GM10248 (cell line): ENCODE results near the gene STK10.

ENCODE experiments used
- CTCF ChIA-PET: fragments of 300-600 bp; sonication (Branson Sonifier 250); formaldehyde crosslinking; extraction: SDS; loops from one replicate; lab custom pipeline; 2021; ENCODE audit warnings: antibody characterized with exemption; lab: Yijun Ruan, JAX
- POLR2A ChIA-PET: fragments of 350-650 bp; sonication (Branson Sonifier 250); formaldehyde crosslinking; extraction: SDS; loops from one replicate; lab custom pipeline; 2020; ENCODE audit warnings: antibody characterized with exemption; lab: Yijun Ruan, JAX
- DNase-seq: peaks from one replicate; pipeline ENCODE4 v3.0.0; 2012; ENCODE audit errors: extremely low spot score
- TF ChIP-seq, protein P1 (sequence below): IDR thresholded peaks from 2 replicates; pipeline ENCODE4 v1.5.1; 2012; ENCODE audit warnings: mild to moderate bottlenecking, low read depth; ENCODE audit errors: extremely low read depth, missing control alignments, control extremely low read depth

The STK10 gene

DNA sequence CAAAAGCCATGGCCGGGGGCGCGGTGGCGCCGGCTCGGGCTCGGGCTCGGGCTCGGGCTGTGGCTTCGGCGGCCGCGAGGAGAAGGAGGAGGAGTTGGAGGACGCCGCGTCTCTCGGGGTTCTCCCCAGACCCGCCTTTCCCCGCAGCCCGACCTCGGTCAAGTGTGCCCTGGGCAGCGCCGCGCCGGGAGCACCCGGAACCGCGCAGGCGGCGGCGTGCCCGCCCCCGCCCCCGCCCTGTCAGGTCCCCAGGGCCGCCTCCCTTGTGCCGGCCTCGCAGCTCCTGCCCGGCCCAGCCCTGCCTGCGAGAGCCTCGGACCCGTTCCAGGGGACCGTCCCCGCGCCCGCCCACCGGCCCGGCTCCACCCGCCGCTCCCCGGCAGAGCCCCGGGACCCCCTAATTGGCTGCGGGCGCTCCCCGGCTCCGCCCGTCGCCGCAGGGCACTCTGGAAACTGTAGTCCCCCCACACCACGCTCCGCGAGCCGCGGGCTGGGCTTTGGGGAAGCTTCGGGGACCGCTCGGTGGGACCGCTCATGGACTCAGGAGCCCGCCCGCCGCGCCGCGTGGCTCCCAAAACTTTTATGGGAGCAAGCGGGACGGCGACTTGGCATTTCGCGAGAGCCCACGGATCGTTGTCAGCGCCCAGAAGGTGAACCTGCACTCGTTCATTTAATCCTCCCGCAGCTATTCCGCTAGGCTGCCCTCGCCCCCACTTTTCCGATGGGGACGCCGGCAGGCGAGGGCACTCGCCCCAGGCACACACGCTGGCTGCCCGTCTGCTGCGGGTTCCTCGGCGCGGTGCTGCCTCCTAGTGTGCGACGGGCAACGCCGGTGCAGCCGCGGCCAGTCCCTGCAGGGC lies at the start of gene STK10:
Gene STK10, minus strand, starts transcription at position 192 of the 860 bp plus-strand sequence. Its CDS starts 182 bp downstream, at position 10.
- peak; percentile 95 for DNase-seq
- CTCF ChIA-PET, result interaction anchor here (0.7 to 21.5 kb wide), 38 partner anchors 9 to 279 kb away, joined by 3 to 175 read pairs (median 4); partner anchors contain the start of gene UBTD2
- TF ChIP-seq, protein P1, sequence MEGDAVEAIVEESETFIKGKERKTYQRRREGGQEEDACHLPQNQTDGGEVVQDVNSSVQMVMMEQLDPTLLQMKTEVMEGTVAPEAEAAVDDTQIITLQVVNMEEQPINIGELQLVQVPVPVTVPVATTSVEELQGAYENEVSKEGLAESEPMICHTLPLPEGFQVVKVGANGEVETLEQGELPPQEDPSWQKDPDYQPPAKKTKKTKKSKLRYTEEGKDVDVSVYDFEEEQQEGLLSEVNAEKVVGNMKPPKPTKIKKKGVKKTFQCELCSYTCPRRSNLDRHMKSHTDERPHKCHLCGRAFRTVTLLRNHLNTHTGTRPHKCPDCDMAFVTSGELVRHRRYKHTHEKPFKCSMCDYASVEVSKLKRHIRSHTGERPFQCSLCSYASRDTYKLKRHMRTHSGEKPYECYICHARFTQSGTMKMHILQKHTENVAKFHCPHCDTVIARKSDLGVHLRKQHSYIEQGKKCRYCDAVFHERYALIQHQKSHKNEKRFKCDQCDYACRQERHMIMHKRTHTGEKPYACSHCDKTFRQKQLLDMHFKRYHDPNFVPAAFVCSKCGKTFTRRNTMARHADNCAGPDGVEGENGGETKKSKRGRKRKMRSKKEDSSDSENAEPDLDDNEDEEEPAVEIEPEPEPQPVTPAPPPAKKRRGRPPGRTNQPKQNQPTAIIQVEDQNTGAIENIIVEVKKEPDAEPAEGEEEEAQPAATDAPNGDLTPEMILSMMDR, result peak; percentile 96
- POLR2A ChIA-PET, result interaction anchor here (0.5 to 4.0 kb wide), 7 partner anchors 9 to 203 kb away, joined by 3 to 26 read pairs (median 4); no protein-coding TSS in a partner anchor

DNA sequence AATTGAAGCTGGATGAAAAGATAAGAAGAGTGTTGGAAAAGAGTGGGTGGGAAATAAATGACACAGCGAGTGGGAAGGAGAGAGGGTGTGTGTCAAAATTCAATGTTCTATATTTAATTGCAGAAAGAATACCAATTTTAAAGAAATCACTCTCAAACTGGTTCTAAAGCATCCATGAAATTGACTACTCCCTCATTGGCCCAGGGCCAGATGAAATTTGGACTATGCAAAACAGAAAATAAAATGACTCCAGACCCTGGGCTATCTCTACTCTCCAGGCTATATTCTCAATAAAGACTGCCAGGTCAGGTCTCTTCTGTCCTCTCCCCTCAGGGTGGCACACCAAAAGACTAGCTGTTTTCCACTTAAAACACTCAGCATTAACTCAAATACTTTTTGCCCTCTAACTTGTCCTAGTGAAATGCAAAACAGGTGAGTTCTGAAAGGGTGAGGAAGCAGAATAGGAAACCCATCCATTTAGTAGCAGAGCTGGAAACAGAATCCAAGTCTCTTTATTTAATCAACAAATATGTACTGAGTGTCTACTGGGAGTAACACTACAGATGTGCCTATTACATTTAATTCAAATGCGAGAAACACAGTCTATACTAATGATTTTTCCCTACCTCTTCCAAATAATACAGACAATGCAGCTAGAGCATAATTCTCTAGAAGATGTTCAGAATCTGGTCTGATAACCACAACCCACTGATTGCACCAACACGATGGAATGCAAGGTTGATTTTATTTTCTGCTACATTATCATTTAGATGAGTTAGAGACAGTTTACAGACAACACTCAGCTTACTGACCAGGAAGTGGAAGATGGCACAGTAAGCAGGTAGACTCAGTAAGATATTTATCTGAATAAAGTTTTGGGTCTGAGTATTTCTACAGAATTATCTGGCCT lies 48.1 kb upstream of the STK10 start:
- DNase-seq, result no peak
- CTCF ChIA-PET, result interaction anchor here (1.2 kb wide), 1 partner anchor 11 kb away, joined by 3 read pairs; no protein-coding TSS in a partner anchor
- TF ChIP-seq, protein P1, result no peak
- POLR2A ChIA-PET, result no interaction called here

DNA sequence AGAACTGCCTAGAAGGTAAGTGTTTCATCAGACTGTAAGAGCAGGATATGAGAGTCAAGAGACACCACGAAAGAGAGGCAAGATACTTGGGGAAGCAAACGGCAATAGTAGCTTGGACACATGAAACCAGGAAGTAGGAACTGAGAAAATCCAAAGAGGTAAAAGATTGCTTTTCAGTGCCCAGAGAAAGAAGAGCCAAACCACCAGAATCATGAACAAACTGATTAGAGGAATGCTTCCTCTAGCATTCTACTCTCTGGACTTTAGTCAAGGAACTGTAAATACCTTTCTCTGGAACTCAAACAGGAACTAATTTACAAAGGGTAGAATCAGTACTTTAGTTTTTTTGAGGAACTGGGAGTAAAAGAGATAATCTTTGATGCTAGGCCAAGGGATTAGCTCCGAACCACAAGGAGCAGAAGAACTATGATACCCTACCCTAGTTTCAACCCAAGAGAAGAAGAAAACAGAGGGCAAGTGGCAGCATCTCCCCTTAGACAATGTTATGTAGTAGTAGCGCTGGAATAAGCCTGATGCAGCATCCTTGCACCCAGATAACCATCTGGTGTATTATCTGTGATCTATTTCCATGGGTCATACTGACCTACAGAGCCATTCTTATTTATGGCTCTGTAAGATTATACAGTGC lies 47.2 kb upstream of the STK10 start:
- no peak for DNase-seq

DNA sequence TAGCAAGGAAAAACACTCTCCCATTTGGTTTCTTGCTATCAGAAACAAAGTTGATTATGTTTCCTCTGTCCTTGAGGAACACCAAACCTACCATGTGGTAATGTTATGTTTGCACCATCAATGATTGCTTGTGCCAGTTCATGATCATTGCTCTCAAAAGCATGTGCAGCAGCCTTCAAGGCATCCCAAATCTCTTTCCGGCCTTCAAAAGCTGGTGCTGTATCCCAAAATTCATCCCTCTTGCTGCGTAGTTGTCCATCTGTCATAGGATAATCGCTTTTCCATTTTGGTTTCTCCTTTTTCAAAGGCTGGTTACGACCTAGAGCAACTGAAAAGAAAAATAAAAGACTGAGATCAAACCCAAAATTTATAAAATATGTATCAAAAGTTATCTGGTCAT lies 46.0 kb upstream of the STK10 start:
- CTCF ChIA-PET, result interaction anchor here (1.3 to 1.4 kb wide), 2 partner anchors 10 to 49 kb away, joined by 3 to 5 read pairs; partner anchors contain the start of gene UBTD2
- TF ChIP-seq, protein P1, result no peak
- no peak for DNase-seq
- POLR2A ChIA-PET, result no interaction called here

More for the DNA sequence above, 47.2 kb upstream of the STK10 start:
- CTCF ChIA-PET, result no interaction called here
- POLR2A ChIA-PET, result no interaction called here
- TF ChIP-seq, protein P1, result no peak

DNA sequence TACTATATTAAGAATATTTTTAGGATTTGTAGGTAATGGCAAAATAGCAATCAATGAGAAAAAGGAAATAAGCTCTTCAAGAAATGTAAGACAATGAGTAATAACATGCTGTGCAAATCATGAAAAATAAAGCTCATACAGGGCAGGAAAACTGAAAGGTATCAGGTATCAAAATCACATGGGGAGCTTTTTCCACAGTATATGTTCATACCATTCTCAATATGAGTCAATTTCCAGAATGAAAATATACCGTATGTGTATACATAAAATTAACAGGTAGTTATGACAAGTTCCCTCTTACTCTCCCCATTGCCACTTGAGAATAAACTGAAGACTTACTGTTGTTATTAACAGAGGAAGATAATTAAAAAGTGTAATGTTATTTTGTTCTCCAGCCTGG lies 41.9 kb upstream of the STK10 start:
- ChIA-PET CTCF (interaction anchor here (0.8 to 1.0 kb wide), 2 partner anchors 47 to 53 kb away, joined by 3 to 6 read pairs; partner anchors contain the start of gene UBTD2), POLR2A (interaction anchor here (0.6 kb wide), 1 partner anchor 56 kb away, joined by 3 read pairs; no protein-coding TSS in a partner anchor)
- no peak for DNase-seq
- TF ChIP-seq, protein P1, result no peak

DNA sequence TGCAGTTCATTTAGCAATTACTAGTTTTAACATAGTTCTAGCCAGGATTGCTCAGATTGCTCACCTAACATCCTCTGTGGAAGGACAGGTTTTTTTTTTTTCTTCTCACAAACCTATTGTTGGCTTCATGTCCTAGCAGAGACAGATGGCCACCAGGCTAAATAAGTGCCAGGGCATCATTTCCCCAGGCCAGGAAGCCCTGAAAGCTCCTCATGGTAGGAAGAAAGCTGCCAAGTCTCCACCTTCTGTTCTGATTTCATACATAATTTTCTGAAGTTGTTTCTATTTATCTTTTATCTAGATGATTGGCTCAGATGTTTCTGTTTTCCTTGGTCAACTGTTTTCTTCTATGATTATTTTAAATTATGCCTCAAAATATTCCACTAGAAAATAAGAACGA lies 37.0 kb upstream of the STK10 start:
- POLR2A ChIA-PET, result interaction anchor here (0.5 kb wide), 1 partner anchor 34 kb away, joined by 9 read pairs; no protein-coding TSS in a partner anchor

More for the DNA sequence above, 37.0 kb upstream of the STK10 start:
- TF ChIP-seq, protein P1, result no peak
- CTCF ChIA-PET, result interaction anchor here (1.0 to 3.0 kb wide), 3 partner anchors 36 to 71 kb away, joined by 3 to 17 read pairs (median 3); partner anchors contain the start of gene STK10
- no peak for DNase-seq
